Measurements from ENCODE around the gene ZBTB7C.

The ZBTB7C gene

DNA sequence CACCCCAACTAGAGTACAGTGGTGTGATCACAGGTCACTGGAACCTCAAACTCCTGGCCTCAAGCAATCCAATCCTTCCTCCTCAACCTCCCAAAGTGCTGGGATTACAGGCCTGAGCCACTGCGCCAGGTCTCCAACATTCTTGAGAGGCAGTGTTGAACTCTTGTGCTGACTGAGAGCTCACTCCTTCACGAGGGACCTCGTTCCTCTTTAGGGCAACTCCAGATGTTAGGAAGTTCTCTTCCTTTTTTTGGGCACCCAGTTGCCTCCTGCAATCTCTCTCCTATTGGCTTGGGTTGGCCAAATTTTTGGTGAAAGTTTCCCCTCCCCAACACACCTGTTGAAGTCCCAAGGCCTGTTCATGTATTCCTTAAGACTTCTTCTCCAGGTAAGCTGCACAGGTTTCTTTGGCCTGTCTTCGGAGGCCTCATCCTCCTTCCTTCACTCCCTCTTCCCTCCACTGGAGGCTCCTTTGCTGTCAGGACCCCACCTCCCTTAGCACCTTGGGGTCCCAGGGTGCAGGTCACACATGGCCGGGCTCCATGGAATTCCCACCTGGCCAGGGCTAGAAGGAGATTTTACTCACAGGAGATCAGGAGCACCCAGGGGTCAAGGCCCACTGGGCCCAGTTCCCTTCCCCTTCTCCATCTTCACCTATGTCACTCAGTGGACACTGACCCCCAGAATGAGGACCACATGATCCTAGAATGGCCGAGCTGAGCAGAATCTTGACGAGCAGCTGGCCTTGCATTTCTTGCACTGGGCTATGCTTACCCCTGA lies 384.1 kb downstream of the ZBTB7C start:
- Histone ChIP-seq H3K36me3 (ENCODE audit: insufficient read depth, low read depth, low read length) (no peaks in the 10 kb centered on the region), H3K9me3 (ENCODE audit: insufficient read depth, low read depth, low read length) (no peaks in the 10 kb centered on the region), H3K4me1 (ENCODE audit: insufficient read depth, low read length) (peaks cover 9% of the 10 kb centered on the region), H3K4me3 (ENCODE audit: low read length) (no peak overlapping the region), H3K27ac (ENCODE audit: low read length) (no peak overlapping the region), H3K27me3 (ENCODE audit: insufficient read depth, low read length) (no peaks in the 10 kb centered on the region; the same call in 1 of the 2 replicates), H3K9ac (ENCODE audit: low read depth, low read length) (no peak overlapping the region)

DNA sequence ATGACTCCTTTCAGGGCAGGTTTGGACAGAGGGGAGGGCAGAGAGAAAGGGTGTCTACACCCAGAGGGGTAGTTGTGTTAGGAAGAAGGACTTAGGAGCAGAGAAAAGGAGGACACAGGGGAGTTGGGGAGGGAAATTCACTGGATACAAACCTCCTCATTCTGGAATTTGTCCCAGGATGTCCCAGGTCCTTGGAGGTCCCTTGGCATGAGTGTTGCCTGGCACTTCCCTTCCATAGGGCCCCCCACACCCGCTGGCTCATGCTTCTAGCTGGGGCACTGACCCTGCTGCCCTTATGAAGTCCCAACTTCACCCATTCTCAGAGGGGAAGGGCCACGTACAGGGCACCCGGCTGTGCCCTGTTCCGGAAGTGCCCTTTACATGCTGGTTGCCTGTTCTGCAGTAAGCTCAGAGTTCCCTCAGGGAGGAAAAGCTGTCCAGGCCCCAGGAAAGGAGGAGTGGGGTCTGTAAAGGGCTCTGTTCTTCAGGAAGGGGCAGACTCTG lies 385.1 kb downstream of the ZBTB7C start:
- Histone ChIP-seq H3K9me3 (ENCODE audit: insufficient read depth, low read depth, low read length) (no peaks in the 10 kb centered on the region), H3K4me3 (ENCODE audit: low read length) (no peak overlapping the region), H3K36me3 (ENCODE audit: insufficient read depth, low read depth, low read length) (no peaks in the 10 kb centered on the region), H3K27me3 (ENCODE audit: insufficient read depth, low read length) (no peaks in the 10 kb centered on the region; the same call in 1 of the 2 replicates), H3K4me1 (ENCODE audit: insufficient read depth, low read length) (peaks cover 9% of the 10 kb centered on the region), H3K27ac (ENCODE audit: low read length) (no peak overlapping the region), H3K9ac (ENCODE audit: low read depth, low read length) (no peak overlapping the region)

DNA sequence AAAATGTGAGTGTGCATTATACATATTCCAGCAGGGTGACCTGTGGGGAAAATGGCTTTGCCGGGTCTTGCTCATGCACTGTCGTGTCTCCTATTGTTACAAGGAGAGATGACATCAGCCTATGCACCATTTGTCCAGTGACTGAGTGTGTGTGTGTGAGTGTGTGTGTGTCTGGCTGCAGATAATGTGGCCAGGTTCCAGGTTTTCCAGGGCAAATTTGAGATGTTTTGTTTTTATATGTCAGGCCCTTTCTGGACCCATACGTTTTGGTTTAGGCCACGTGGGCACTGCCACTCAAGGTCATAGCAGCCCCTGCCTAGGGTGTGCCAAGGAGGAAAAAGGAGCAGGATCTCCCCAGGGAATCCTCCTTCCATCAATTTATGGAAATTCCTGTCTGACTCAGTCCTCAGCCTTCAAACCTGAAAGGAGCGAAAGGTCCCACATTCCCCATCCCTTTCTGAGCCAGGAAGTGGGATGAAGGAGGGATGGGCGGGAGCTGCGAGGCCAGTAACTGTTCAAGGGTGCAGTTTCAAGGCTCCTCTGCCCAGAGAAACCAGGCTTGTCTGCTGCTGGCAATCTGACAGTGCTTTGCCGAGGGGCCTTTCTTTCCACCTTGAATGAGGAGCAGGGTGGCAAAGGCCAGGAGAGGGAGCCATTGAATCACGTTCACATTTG lies 385.7 kb downstream of the ZBTB7C start:
- H3K4me1 ChIP-seq (ENCODE audit: insufficient read depth, low read length), result peaks cover 9% of the 10 kb centered on the region
- H3K36me3 ChIP-seq (ENCODE audit: insufficient read depth, low read depth, low read length), result no peaks in the 10 kb centered on the region
- no peak overlapping the region for H3K9ac ChIP-seq (ENCODE audit: low read depth, low read length)
- H3K27ac ChIP-seq (ENCODE audit: low read length), result no peak overlapping the region
- no peak overlapping the region for H3K4me3 ChIP-seq (ENCODE audit: low read length)
- H3K9me3 ChIP-seq (ENCODE audit: insufficient read depth, low read depth, low read length), result no peaks in the 10 kb centered on the region
- H3K27me3 ChIP-seq (ENCODE audit: insufficient read depth, low read length), result no peaks in the 10 kb centered on the region; the same call in 1 of the 2 replicates

DNA sequence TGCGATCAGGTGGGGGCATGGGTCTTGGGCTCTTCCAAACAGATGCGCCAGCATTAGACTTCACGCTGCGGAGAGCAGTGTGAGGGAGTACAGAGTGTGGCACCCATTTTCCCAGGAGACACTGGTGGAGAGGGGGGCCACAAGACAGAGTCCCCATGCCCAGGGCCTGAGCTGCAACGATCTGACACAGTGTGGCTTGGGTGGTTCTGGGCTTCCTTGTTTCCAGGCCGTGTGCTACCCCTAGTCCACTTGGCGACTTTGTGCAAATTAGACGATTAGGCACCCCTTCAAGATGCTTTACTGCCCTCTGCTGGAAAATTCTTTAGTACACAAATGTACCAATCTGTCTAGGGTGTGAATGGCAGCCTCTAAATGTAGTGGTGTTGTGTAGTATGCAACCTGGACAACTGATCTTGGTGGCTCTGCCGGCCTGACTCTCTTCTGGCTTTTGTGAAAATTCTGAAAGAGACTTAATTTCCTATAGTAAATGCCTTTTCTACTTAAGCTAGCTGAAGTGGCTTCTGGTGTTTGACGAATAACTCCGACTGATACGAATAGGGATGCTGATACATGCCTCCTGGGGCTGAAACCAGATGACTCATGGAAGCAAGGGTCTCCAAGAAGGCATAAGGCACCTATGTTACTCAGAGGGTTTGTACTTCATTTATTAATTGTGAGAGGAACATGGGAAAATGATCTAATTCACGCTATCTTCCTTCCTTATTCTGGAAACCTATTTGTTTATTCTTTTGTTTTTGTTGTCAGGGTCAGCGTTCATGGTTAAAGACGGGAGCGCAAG lies 386.5 kb downstream of the ZBTB7C start:
- no peak overlapping the region for H3K4me3 ChIP-seq (ENCODE audit: low read length)
- H3K36me3 ChIP-seq (ENCODE audit: insufficient read depth, low read depth, low read length), result no peaks in the 10 kb centered on the region
- H3K9me3 ChIP-seq (ENCODE audit: insufficient read depth, low read depth, low read length), result no peaks in the 10 kb centered on the region
- no peak overlapping the region for H3K27ac ChIP-seq (ENCODE audit: low read length)
- H3K4me1 ChIP-seq (ENCODE audit: insufficient read depth, low read length), result peaks cover 9% of the 10 kb centered on the region
- no peak overlapping the region for H3K9ac ChIP-seq (ENCODE audit: low read depth, low read length)
- H3K27me3 ChIP-seq (ENCODE audit: insufficient read depth, low read length), result no peaks in the 10 kb centered on the region; the same call in 1 of the 2 replicates

DNA sequence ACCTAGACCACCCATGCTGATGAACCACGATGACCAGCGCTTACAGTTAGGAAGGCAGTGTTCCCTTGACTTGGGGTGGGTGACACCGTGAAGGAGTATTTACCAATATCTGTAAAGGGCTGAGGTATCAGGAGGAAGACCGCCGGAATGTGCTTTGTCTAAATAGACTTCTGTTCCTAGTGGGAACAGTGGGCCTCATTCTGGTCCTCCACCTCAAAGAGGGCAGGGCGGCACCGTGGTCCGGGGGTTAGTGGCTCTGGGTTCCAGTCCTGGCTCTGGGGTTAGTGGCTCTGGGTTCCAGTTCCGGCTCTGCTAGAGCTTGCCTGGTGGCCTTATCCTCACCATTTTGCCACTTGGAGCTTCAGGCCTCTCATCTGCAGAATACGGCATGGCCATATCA lies 387.2 kb downstream of the ZBTB7C start:
- H3K4me1 ChIP-seq (ENCODE audit: insufficient read depth, low read length), result peaks cover 4% of the 10 kb centered on the region
- no peak overlapping the region for H3K4me3 ChIP-seq (ENCODE audit: low read length)
- H3K27me3 ChIP-seq (ENCODE audit: insufficient read depth, low read length), result no peaks in the 10 kb centered on the region; the same call in 1 of the 2 replicates
- no peaks in the 10 kb centered on the region for H3K9me3 ChIP-seq (ENCODE audit: insufficient read depth, low read depth, low read length)
- H3K36me3 ChIP-seq (ENCODE audit: insufficient read depth, low read depth, low read length), result no peaks in the 10 kb centered on the region
- no peak overlapping the region for H3K9ac ChIP-seq (ENCODE audit: low read depth, low read length)
- H3K27ac ChIP-seq (ENCODE audit: low read length), result no peak overlapping the region

DNA sequence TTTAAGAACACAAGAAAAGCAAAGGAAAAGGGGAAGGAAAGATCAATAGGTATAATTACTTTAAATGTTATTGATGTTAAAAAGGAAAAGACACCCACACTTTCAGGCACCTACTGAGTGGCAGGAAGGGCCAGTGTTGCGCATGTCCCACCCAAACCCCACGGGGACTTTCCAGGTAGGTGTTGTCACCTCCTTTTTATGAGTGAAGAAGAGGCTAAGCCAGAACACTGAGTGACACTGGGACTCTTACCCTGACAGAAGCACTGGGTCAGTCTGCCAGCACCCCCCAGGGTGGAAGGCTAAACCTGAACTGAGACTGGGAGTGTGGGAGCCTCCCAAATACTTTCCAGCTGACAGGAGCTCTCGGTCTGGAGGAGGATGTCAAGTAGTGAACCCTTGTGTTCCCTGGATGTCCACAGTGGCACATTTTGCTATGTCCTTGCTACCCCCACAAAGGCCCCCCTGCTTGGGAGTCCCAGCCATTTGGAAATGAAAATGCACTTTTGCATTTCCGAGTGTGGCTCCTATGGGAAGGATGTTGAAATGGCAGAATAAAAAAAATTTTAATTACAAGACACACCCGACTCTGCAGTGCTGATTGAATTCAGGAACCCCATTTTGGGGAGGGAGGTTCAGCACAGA lies 387.8 kb downstream of the ZBTB7C start:
- no peaks in the 10 kb centered on the region for H3K9me3 ChIP-seq (ENCODE audit: insufficient read depth, low read depth, low read length)
- H3K27ac ChIP-seq (ENCODE audit: low read length), result no peak overlapping the region
- H3K4me1 ChIP-seq (ENCODE audit: insufficient read depth, low read length), result no peaks in the 10 kb centered on the region; the same call in 1 of the 2 replicates
- no peak overlapping the region for H3K4me3 ChIP-seq (ENCODE audit: low read length)
- H3K9ac ChIP-seq (ENCODE audit: low read depth, low read length), result no peak overlapping the region
- no peaks in the 10 kb centered on the region for H3K36me3 ChIP-seq (ENCODE audit: insufficient read depth, low read depth, low read length)
- H3K27me3 ChIP-seq (ENCODE audit: insufficient read depth, low read length), result no peaks in the 10 kb centered on the region; the same call in 1 of the 2 replicates

DNA sequence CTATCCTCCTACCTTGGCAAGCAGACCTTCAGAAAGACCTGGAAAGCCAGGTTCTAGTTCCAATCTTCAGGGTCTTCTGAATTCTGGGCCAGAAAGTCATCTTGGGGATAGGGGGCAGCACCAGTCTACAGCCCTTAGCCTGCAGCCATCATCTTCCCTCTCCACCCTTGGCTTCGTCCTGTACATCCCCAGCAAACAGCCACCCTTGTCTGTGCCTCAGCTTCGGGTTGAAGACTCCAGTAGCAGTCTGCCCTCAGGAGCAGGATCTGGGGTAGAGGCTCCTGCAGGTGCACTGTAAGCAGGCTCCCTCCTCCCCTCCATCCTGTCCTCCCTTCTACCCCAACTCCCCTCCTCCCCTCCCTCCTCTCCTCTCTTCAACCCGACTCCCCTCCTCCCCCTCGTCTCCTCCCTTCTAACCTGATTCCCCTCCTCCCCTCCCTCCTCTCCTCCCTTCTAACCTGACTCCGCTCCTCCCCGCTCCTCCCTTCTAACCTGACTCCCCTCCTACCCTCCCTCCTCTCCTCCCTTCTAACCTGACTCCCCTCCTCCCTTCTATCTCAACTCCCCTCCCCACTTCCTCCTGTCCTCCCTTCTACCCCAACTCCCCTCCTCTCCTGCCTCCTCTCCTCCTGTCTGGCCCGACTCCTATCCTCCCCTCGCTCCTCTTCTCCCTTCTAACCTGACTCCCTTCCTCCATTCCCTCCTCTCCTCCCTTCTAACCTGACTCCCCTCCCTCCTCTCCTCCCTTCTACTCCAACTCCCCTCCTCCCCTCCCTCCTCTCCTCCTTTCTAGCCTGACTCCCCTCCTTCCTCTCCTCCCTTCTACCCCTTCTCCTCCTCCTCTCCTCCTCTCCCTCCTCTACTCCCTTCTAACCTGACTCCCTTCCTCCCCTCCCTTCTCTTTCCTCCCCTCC lies 388.6 kb downstream of the ZBTB7C start:
- Histone ChIP-seq H3K36me3 (ENCODE audit: insufficient read depth, low read depth, low read length) (no peaks in the 10 kb centered on the region), H3K9me3 (ENCODE audit: insufficient read depth, low read depth, low read length) (no peaks in the 10 kb centered on the region), H3K27ac (ENCODE audit: low read length) (no peak overlapping the region), H3K9ac (ENCODE audit: low read depth, low read length) (no peak overlapping the region), H3K4me3 (ENCODE audit: low read length) (no peak overlapping the region), H3K27me3 (ENCODE audit: insufficient read depth, low read length) (no peaks in the 10 kb centered on the region; the same call in 1 of the 2 replicates), H3K4me1 (ENCODE audit: insufficient read depth, low read length) (no peaks in the 10 kb centered on the region; the same call in 1 of the 2 replicates)

DNA sequence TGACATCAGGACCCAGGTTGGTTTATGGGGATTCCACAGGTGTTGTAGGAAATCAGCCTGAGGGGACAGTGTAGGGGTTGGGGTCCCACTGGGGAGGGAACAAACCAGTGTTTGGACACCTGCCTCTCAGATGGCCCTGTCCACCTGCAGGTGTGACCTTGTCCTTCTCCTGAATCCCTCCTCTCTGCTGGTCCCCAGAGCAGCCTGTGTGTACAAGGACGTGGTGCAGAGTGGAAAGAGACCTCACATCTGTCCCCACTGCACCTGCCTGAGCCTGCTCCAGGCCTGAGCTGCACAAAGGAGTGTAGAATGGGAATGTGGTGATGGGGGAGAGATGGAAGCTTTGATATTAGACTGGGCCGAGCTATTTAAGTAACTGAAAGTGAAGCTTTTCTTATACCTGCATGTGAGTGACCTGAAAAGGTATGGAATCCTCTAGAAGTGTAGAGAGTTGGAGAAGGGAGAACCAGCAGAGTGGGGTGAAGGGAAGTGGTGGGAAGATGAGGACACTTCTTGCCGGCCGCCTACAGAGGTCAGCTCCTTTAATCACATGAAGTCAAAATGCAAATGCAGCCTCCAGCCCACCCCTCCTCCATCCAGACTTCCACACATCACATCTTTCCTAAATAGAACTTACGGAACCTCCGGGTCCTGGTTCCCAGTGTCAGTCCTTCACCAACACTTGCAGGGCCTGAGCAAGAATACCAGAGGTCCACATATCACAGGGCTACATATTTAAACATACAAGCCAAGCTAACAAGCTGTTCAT lies 389.4 kb downstream of the ZBTB7C start:
- Histone ChIP-seq H3K4me1 (ENCODE audit: insufficient read depth, low read length) (no peaks in the 10 kb centered on the region; the same call in 1 of the 2 replicates), H3K27ac (ENCODE audit: low read length) (no peak overlapping the region), H3K4me3 (ENCODE audit: low read length) (no peak overlapping the region), H3K27me3 (ENCODE audit: insufficient read depth, low read length) (no peaks in the 10 kb centered on the region; the same call in 1 of the 2 replicates), H3K9ac (ENCODE audit: low read depth, low read length) (no peak overlapping the region), H3K36me3 (ENCODE audit: insufficient read depth, low read depth, low read length) (no peaks in the 10 kb centered on the region), H3K9me3 (ENCODE audit: insufficient read depth, low read depth, low read length) (no peaks in the 10 kb centered on the region)

DNA sequence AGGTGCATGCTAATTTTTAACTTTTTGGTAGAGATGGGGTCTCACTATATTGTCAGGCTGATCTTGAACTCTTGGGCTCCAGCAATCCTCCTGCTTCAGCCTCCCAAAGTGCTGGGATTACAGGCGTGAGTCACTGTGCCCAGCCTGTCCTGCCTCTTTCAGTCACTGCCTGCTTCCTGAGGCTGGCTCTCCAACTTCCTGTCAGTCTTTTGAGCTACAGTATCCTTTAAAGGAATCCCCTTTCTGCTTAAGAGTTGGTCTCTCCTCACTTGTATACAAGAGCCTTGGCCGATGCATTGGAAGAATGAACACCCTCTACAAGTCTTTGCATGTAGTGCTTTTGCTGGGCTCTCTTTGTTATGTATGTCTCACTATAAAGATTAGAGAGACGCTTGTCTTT lies 390.3 kb downstream of the ZBTB7C start:
- Histone ChIP-seq H3K4me3 (ENCODE audit: low read length) (no peak overlapping the region), H3K9me3 (ENCODE audit: insufficient read depth, low read depth, low read length) (no peaks in the 10 kb centered on the region), H3K27me3 (ENCODE audit: insufficient read depth, low read length) (no peaks in the 10 kb centered on the region; the same call in 1 of the 2 replicates), H3K27ac (ENCODE audit: low read length) (no peak overlapping the region), H3K9ac (ENCODE audit: low read depth, low read length) (no peak overlapping the region), H3K4me1 (ENCODE audit: insufficient read depth, low read length) (peaks cover 1% of the 10 kb centered on the region), H3K36me3 (ENCODE audit: insufficient read depth, low read depth, low read length) (no peaks in the 10 kb centered on the region)

DNA sequence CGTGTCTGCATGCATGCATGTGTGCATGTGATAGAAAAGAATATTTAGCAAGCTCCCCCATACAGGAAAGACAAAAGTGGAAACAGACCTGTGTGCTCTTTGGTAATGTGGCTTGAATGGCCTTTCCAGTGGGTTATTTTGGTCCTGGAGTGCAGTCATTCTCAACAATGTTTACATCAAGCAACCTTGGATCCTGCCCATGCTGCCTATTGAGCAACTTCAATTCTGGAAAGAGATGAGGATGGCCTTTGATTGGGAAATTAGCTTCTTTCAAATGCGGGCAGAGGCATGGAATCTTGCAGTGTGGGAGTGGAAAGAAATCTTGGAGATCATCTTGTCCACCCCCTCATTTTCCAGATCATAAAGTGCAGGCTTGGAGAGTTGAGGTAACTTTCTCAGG lies 391.5 kb downstream of the ZBTB7C start:
- peaks cover 10% of the 10 kb centered on the region; the same call in 1 of the 2 replicates for H3K4me1 ChIP-seq (ENCODE audit: insufficient read depth, low read length)
- H3K36me3 ChIP-seq (ENCODE audit: insufficient read depth, low read depth, low read length), result no peaks in the 10 kb centered on the region
- no peak overlapping the region for H3K4me3 ChIP-seq (ENCODE audit: low read length)
- H3K27me3 ChIP-seq (ENCODE audit: insufficient read depth, low read length), result no peaks in the 10 kb centered on the region; the same call in 1 of the 2 replicates
- H3K27ac ChIP-seq (ENCODE audit: low read length), result no peak overlapping the region
- no peak overlapping the region for H3K9ac ChIP-seq (ENCODE audit: low read depth, low read length)
- no peaks in the 10 kb centered on the region for H3K9me3 ChIP-seq (ENCODE audit: insufficient read depth, low read depth, low read length)
